ENCODE measurements around the gene PDCD6IP.

PDCD6IP gene

DNA sequence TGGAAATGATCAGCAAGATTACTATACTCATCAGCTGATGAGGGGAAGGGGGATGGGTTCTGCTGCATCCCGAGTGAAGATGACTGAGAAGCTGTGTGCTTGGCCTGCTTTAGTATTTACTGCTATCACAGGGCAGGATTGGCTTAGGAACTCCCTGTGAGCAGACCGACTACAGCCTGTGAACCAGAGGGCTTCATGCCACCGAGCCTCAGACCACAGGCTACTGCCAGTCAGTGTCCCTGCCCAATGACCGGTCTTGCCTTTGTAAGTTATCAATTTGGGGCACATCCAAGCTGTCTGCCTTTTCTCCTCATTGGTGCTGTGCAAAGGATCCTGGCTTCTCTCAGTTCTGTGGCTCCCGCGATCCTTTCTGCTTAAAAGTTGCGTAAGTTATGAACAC lies 71.5 kb downstream of the PDCD6IP start:
- TF ChIP-seq, protein P1, sequence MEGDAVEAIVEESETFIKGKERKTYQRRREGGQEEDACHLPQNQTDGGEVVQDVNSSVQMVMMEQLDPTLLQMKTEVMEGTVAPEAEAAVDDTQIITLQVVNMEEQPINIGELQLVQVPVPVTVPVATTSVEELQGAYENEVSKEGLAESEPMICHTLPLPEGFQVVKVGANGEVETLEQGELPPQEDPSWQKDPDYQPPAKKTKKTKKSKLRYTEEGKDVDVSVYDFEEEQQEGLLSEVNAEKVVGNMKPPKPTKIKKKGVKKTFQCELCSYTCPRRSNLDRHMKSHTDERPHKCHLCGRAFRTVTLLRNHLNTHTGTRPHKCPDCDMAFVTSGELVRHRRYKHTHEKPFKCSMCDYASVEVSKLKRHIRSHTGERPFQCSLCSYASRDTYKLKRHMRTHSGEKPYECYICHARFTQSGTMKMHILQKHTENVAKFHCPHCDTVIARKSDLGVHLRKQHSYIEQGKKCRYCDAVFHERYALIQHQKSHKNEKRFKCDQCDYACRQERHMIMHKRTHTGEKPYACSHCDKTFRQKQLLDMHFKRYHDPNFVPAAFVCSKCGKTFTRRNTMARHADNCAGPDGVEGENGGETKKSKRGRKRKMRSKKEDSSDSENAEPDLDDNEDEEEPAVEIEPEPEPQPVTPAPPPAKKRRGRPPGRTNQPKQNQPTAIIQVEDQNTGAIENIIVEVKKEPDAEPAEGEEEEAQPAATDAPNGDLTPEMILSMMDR (conservative IDR thresholded peaks at IDR 0.05; ENCODE audit: low read depth, low read length), result no peak
- Histone ChIP-seq H3K9ac (no peak overlapping the region), H3K79me2 (ENCODE audit: insufficient read depth, low read depth) (no peaks in the 10 kb centered on the region), H2AFZ (ENCODE audit: low read depth) (no peak overlapping the region), H3K27me3 (ENCODE audit: insufficient read depth, low read depth) (no peaks in the 10 kb centered on the region), H3K4me2 (no peak overlapping the region), H4K20me1 (ENCODE audit: insufficient read depth) (no peaks in the 10 kb centered on the region), H3K27ac (no peak overlapping the region), H3K36me3 (ENCODE audit: insufficient read depth) (no peaks in the 10 kb centered on the region), H3K4me1 (ENCODE audit: low read depth, poor library complexity, severe bottlenecking) (no peaks in the 10 kb centered on the region), H3K4me3 (IDR thresholded peaks at IDR 0.05; ENCODE audit: insufficient read depth, low read depth, low read length) (no peak overlapping the region)

DNA sequence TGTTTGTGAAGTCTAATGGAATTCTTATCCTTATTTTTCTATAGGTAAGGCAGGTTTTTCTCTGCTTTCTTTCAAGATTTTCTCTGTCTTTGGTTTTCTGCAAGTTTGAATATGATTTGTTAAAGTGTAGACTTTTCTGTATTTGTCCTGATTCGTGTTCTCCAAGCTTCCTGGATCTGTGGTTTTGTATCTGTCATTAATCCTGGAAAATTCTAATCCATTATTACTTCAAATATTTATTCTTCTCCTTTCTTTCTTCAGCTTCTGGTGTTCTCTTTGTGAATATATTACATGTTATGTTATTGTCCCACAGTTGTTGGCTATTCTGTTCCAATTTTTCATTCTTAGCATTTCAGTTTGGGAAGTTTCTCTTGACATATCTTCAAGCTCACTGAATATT lies 76.4 kb downstream of the PDCD6IP start:
- Histone ChIP-seq H3K79me2 (ENCODE audit: insufficient read depth, low read depth) (no peaks in the 10 kb centered on the region), H3K27ac (no peak overlapping the region), H3K9ac (no peak overlapping the region), H2AFZ (ENCODE audit: low read depth) (no peak overlapping the region), H3K4me2 (no peak overlapping the region), H3K27me3 (ENCODE audit: insufficient read depth, low read depth) (no peaks in the 10 kb centered on the region), H3K4me3 (IDR thresholded peaks at IDR 0.05; ENCODE audit: insufficient read depth, low read depth, low read length) (no peak overlapping the region), H3K4me1 (ENCODE audit: low read depth, poor library complexity, severe bottlenecking) (no peaks in the 10 kb centered on the region), H4K20me1 (ENCODE audit: insufficient read depth) (no peaks in the 10 kb centered on the region), H3K36me3 (ENCODE audit: insufficient read depth) (no peaks in the 10 kb centered on the region)
- TF ChIP-seq, protein P1 (conservative IDR thresholded peaks at IDR 0.05; ENCODE audit: low read depth, low read length), result no peak

GRCh38 chr3:33875680-33876079 lies 77.2 kb downstream of the PDCD6IP start:
- no peaks in the 10 kb centered on the region for H4K20me1 ChIP-seq (ENCODE audit: insufficient read depth)
- H3K4me3 ChIP-seq (IDR thresholded peaks at IDR 0.05; ENCODE audit: insufficient read depth, low read depth, low read length), result no peak overlapping the region
- H3K36me3 ChIP-seq (ENCODE audit: insufficient read depth), result no peaks in the 10 kb centered on the region
- no peaks in the 10 kb centered on the region for H3K79me2 ChIP-seq (ENCODE audit: insufficient read depth, low read depth)
- no peak overlapping the region for H3K27ac ChIP-seq
- H3K27me3 ChIP-seq (ENCODE audit: insufficient read depth, low read depth), result no peaks in the 10 kb centered on the region
- no peak overlapping the region for H3K9ac ChIP-seq
- H3K4me2 ChIP-seq, result no peak overlapping the region
- TF ChIP-seq, protein P1 (conservative IDR thresholded peaks at IDR 0.05; ENCODE audit: low read depth, low read length), result no peak
- no peak overlapping the region for H2AFZ ChIP-seq (ENCODE audit: low read depth)
- H3K4me1 ChIP-seq (ENCODE audit: low read depth, poor library complexity, severe bottlenecking), result no peaks in the 10 kb centered on the region

DNA sequence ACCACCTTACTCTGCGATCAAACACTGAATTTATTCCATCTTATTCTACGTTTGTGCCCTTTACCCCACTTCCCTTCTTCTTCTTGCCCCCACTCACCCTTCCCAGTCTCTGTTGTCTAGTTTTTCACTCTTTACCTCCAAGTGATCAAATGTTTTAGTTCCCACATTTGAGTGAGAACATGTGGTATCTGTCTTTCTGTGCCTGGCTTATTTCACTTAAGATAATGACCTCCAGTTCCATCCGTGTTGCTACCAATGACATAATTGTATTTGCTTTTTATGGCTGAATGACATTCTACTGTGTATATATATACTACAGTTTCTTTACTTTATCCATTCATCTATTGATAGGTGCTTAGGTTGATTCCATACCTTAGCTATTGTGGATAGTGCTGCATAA lies 78.8 kb downstream of the PDCD6IP start:
- TF ChIP-seq, protein P1 (conservative IDR thresholded peaks at IDR 0.05; ENCODE audit: low read depth, low read length), result no peak
- H3K79me2 ChIP-seq (ENCODE audit: insufficient read depth, low read depth), result no peaks in the 10 kb centered on the region
- H2AFZ ChIP-seq (ENCODE audit: low read depth), result no peak overlapping the region
- no peak overlapping the region for H3K27ac ChIP-seq
- H3K4me2 ChIP-seq, result no peak overlapping the region
- no peak overlapping the region for H3K9ac ChIP-seq
- H3K4me3 ChIP-seq (IDR thresholded peaks at IDR 0.05; ENCODE audit: insufficient read depth, low read depth, low read length), result no peak overlapping the region
- no peaks in the 10 kb centered on the region for H3K36me3 ChIP-seq (ENCODE audit: insufficient read depth)
- no peaks in the 10 kb centered on the region for H3K4me1 ChIP-seq (ENCODE audit: low read depth, poor library complexity, severe bottlenecking)
- H3K27me3 ChIP-seq (ENCODE audit: insufficient read depth, low read depth), result no peaks in the 10 kb centered on the region
- no peaks in the 10 kb centered on the region for H4K20me1 ChIP-seq (ENCODE audit: insufficient read depth)
